T47D (cell line): ENCODE results near the gene C16orf89.
"Not testable (repeated sequence)": the region's sequence is repeated elsewhere in the genome, so short reads cannot be mapped to it uniquely, and the experiment has no call there.

Experiments used
- DNase-seq, 2 experiments: peaks; one replicate each; pipeline versions ENCODE4 v3.0.0 to v3.0.0-alpha.2; 2011 to 2012; ENCODE audit warnings: low read depth in 1 of 2, low spot score in 1 of 2
- JUND ChIP-seq: IDR thresholded peaks from 2 replicates; pipeline ENCODE4 v1.6.1; 2012; ENCODE audit warnings: low read depth
- in situ Hi-C: cut with HindIII; loops from 2 replicates; pipeline ENCODE4 v1.10.0; 2016; ENCODE audit warnings: low sequenced_read_pairs, low pct_unique_long_range_greater_than_20kb

Gene C16orf89

GRCh38 chr16:5065813-5066212 is at the start of gene C16orf89:
C16orf89 (minus strand) TSS chr16:5065956; CDS start chr16:5065908, 48 bp downstream.
- in situ Hi-C loops: no loop called here
- DNase-seq: no peak
- no peak for TF ChIP-seq JUND

- DNase-seq, in situ Hi-C loops: not testable (repeated sequence)
Observed at GRCh38 chr16:5110933-5111332, 45.2 kb upstream of the C16orf89 start.

- no peak for DNase-seq
Observed at GRCh38 chr16:5108505-5109158, 42.9 kb upstream of the C16orf89 start.

GRCh38 chr16:5105039-5105438 is 39.3 kb upstream of the C16orf89 start:
- in situ Hi-C loops: not testable (repeated sequence)
- DNase-seq: peak in 1 of 2 experiments; percentile 79

More at GRCh38 chr16:5108505-5109158, 42.9 kb upstream of the C16orf89 start:
- in situ Hi-C loops: no loop called here
- no peak for TF ChIP-seq JUND

GRCh38 chr16:5103296-5104032 is 37.7 kb upstream of the C16orf89 start:
- in situ Hi-C loops, DNase-seq: not testable (repeated sequence)

- DNase-seq, in situ Hi-C loops: not testable (repeated sequence)
Observed at GRCh38 chr16:5099174-5099573, 33.4 kb upstream of the C16orf89 start.

GRCh38 chr16:5098221-5099159 is 32.7 kb upstream of the C16orf89 start:
- in situ Hi-C loops: not testable (repeated sequence)
- DNase-seq: peak in 1 of 2 experiments; percentile 86

- DNase-seq: peak; percentile 66 to 99
- in situ Hi-C loops: not testable (repeated sequence)
Observed at GRCh38 chr16:5097470-5098220, 31.9 kb upstream of the C16orf89 start, which contains the start of gene EEF2KMT. EEF2KMT (minus strand) TSS chr16:5097795; CDS start chr16:5097739, 56 bp downstream.

GRCh38 chr16:5097061-5097469 is 31.3 kb upstream of the C16orf89 start:
- in situ Hi-C loops: not testable (repeated sequence)
- peak in 1 of 2 experiments; percentile 18 for DNase-seq

- in situ Hi-C loops, DNase-seq: not testable (repeated sequence)
Observed at GRCh38 chr16:5096437-5097060, 30.8 kb upstream of the C16orf89 start.

GRCh38 chr16:5095145-5095830 is 29.5 kb upstream of the C16orf89 start:
- DNase-seq, in situ Hi-C loops: not testable (repeated sequence)

GRCh38 chr16:5093746-5094145 is 28.0 kb upstream of the C16orf89 start:
- in situ Hi-C loops, DNase-seq: not testable (repeated sequence)

- DNase-seq, in situ Hi-C loops: not testable (repeated sequence)
Observed at GRCh38 chr16:5093081-5093480, 27.3 kb upstream of the C16orf89 start.

- DNase-seq, in situ Hi-C loops: not testable (repeated sequence)
Observed at GRCh38 chr16:5090592-5090991, 24.8 kb upstream of the C16orf89 start.

GRCh38 chr16:5089911-5090555 is 24.3 kb upstream of the C16orf89 start:
- DNase-seq, in situ Hi-C loops: not testable (repeated sequence)
